Stimulated activated CD8-positive, alpha-beta memory T cell treated with anti-CD3 and anti-CD28 coated beads, Interleukin-12 subunit alpha, Interleukin-12 subunit beta, amount 100 ng/mL, for 24 hours (primary cell): ENCODE data around the gene PRR22.

Source experiments
- DNase-seq: peaks from one replicate; pipeline ENCODE4 v3.0.0-alpha.2; 2020; ENCODE audit errors: extremely low read depth

PRR22 gene

DNA sequence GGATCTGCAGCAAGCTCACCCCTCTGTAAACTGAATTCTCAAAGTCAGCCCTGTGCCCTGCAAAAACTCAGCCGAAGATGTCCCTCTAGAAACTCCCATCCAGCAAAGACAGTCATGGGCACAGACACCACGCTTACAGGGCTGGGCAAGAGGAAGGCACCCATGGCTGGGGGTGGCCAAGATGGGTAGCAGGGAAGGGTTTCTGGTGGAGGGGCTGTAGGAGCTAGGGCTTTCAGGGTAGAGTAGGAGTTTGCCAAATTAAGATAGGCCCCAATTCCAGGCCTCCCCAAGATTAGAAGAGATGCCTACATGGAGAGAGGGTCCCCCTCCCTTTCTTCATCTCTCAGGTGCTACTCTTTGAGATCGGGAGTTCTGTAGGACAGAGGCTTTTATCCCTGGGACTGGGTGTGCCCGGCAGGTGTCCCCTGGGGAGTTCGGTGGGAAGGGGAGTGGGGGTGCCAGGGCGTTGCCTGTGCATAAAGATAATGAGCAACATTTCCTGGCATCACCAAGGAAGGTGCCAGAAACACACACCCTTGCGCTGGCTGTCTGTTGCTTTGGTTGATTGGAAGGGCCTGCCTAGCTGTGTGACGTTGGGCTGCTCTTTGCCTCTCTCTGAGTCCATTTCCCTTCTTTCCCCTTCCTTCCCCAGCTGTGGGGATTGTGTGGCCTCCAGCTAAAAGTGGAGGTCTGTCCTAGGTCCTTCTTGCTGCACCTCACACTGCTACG is 29.7 kb upstream of the PRR22 start:
- no peak for DNase-seq

DNA sequence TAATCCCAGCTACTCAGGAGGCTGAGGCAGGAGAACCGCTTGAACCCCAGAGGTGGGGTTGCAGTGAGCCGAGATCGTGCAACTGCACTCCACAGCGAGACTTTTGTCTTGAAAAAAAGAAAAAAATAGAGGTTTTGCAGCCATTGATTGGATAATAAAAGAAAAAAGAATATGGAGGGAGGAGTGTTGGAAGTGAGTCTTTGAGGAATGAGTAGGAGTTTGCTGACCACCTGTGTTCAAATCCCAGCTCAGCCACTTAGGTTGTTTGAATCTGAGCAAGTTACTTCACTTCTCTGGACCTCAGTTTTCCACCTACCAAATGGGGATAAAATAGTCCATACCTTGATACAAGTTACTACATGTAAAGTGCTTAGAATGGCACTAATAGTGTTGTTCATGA is 26.6 kb upstream of the PRR22 start:
- DNase-seq: no peak

DNA sequence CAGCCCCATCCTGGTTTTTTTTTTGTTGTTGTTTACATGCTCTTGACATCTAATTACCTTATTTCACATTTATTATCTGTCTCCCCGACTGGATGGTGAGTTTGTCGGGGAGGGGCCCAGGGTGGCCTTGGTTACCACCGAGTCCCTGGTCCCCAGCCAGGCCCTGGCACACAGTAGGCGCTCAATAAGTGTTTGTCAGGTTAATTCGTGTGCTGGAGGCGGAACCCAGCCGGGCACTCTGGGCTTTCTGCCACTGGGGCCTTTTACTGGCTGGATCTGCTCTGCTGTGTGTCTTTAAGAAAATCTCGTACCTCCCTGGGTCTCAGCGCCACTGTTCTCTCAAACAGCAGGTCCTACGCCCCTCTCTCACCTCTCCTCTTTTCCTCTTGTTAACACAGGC is 24.9 kb upstream of the PRR22 start:
- DNase-seq: no peak

DNA sequence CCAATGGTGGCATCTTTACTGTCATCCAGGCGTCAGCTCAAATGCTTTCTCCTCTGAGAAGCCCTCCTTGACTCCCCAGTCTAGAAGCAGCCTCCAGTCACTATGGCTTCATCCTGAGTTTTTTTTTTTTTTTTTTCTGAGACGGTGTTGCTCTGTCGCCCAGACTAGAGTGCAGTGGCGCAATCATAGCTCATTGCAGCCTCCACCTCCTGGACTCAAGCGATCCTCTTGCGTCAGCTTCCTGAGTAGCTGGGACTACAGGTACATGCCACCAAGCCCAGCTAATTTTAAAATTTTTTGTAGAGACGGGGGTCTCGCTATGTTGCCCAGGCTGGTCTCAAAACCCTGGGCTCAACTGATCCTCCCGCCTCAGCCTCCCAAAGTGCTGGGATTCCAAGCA is 24.5 kb upstream of the PRR22 start:
- no peak for DNase-seq

DNA sequence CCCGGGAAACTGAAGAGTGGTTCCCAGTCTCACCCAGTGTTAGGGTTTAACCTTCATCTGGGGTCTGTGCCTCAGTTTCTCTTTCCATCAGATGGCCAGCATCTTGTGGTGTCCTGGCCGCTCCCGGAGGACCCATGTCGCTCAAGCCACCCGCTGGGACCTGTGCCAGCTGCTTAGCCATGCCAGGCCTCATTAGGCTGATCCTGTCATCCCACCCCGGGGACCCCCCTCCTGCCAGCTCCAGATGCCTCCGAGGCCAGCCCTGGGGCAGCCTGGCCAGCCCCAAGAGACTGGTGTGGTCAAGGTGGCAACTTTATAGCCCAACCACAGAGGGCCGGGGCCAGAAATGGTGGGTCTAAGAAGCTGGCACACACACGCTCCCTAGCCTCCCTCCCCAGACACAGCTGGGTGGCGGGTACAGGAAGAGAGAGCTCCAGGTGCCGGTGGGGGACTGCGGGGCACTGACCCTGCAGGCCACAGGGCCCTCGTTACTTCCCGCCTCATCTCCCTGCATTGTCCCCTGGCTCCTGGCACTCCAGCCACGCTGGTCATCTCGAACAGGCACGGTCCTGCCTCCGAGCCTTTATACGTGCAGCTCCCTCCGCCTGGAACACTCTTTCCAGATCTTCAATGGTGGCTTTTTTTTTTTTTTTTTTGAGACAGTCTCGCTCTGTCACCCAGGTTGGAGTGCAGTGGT is 23.7 kb upstream of the PRR22 start:
- no peak for DNase-seq

DNA sequence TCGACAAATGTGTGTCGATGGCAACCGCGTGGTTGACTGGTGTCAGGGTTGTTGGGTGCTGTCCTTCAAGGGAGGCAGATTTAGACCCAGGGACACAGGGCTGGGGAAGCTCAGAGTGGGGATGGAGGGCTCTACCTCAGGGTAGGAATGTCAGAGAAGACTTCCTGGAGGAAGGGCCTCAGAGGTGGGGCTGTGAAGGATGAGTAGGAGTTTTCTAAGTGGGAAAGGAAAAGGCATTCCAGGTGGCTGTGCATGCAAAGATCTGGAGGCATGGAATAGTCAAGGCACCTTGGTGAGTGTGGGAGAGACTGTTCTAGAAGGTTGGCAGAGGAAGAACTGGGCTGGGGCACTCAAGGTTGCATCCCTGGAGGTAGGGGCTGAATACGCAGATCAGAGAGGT is 22.4 kb upstream of the PRR22 start:
- DNase-seq: no peak

DNA sequence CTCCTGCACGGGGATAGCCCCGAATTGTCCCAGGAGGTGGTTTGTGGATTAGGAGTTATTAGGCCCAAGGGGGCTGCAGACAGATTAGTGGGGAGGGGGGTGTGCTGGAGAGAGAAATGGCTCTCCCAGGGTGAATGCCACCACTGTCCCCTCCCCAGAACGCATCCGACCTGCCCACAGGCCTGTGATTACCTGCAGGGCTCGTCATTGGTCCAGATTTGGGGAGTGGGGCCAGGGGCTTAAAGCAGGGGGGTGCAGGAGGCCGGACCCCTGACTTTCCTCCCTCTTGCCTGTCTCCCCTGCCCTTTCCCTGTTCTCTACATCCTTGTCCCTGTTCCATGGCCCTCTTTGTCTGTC is 21.6 kb upstream of the PRR22 start:
- no peak for DNase-seq

DNA sequence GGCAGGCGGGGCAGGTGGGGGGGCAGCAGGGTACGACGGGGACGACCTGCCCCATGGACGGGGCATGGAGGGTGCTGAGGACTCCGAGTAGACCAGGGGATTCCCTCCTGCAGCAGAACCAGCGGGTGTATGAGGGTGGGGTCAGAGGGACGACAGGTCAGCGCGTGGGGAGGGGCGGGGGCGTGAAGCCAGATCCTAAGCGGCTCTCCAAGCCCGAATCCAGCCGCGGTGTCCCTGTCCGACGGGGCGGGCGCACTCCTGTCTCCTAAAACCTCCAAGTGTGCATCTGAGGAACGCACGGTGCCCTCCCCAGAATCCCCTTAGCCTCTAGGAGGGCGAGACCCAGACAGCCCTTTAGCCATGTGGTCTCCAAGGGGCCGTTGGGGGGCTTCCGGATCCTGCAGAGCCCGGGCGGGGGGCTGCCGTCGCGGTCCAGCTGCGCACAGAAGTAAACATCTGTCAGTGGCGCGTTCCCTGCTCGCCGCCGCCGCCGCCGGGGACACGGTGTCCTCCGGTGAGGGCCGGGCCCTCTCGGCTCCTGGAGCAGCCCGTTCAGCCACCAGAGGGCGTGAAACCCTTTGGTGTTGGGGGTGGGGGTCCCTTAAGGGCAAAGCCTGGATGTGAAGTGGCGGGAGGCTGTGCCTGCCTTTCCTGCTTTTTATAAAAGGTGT is 21.1 kb upstream of the PRR22 start:
- no peak for DNase-seq

DNA sequence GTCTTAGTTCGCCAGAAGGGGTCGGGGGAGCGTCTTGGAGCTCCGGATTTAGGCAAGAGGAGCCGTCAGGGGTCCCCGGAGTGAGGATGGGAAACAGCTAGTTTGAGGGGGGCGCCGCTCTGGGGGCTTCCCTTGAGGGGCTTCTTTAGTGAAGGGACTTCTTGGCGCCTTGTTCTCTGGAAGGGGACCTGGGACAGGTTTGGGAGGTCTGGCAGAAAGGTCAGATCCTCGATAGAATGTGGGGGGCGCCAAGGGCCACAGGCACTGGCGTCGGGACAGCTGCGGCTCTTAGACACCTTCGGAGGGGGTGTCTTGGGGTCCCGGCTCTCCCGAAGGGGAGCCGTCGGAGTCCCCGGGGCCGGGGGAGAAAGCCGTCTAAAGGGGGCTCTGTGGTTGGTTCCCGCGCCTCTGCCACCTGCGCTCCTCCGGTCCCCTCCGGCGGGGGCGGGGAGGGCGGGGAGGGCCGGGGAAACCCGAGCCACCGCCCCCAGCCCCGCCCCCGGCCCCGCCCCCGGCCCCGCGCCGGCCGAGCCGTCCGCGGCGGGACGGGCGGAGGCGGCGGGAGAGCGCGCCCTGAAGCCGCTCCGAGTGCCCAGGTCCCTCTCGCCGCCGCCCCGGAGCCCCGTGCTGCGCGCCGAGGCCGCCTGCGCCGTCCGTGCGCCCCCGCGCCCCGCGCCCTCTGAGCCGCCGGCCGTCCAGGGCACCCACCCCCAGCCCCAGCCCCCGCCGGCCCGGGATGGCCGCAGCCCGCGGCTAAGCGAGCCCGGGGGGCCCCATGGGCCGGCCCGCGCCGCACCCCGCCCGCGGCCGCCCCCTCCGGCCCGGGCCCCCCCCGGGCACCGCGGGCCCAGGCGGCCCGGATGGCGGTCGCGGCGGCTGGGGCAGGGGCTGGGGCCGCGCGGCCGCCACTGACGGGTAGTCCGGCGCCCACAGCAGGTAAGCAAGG is 20.2 kb upstream of the PRR22 start, which contains the start of gene NRTN:
Gene NRTN (plus strand): TSS at position 552 of the 946 bp plus-strand sequence. CDS start 19,099 bp downstream, outside the sequence.
- no peak for DNase-seq

DNA sequence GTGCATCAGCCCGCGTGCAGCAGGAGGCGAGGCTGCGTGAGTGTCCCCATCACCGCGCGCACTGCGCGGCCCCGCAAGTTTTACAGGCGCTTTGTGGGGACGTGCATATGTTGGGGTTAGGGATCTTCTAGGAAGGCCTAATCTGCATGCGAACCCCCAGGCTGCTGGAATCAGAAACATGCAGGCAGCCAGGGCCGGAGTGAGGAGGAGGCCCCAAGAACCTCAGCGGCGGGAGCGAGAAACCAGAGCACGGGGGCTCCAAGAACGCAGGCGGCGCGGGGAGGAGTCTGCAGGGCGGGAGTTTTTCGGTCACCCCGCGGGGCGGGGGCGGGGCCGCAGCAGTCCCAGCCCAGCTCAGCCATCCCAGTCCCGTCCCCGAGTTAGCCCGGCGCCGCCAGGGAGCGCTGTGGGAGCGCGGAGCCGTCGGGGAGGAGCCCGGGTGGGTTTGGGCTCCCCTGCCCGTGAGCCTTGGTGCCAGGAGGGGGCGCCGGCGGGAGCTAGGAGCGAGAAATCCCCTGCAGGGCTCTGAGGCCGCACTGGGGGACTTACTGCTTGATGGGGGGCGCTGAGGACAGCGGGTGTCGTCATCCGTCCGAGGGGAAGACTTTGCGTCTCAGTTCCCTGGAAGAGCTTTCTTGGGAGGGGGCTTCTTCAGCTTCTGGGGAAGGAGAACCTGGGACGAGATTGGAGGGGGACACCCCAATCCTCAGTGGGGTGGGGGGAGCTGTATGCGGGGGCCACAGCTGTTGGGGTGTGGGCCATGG is 19.4 kb upstream of the PRR22 start:
- peak; percentile 78 for DNase-seq

DNA sequence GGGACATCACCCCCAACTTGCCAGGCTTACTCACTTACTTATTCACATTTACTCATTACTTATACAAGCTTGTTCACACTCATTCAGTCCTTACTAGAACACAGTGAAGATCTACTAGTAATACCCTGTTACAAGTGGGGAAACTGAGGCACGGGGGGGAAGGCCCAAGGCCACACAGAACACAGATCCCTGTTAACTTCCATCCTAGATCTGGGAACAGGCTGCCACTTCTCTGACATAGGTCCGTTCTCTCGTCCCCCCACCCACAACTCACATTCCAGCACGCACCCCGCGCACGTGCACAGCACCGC is 18.9 kb upstream of the PRR22 start:
- no peak for DNase-seq

DNA sequence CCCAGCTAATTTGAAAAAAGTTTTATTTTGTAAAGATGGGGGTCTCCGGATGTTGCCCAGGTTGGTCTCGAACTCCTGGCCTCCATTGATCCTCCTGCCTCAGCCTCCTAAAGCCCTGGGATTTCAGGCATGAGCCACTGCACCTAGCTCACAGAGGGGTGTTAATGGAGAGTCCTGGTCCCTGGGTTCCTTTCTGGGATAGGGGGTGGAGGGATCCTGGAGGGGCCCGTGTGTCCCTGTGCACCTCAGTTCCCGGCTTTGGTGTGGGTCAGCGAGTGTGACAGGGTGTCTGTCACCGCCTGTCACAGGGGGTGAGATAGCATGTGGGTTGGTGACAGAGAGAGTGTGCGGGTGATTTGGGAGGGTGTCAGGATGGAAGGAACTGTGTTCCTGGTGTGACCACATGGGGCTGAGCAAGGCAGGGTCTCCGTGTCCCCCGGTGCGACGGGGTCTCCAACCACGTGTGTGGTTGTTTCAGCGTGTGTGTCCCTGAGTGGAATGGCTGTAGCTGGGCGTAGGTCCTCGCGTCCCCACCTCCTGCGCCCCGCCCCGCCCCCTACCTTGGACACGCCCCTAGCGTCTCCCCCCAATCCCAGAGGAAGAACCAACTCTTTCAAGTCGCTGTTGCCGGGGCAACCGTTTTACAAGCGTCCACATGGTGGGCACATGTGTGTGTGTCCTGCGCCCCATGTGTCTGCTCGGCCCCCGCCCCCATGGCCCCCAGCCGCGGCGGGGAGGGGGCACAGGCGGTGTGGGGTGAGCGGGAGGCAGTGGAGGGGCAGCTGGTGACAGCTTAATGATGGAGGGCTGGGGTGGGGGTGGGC is 17.5 kb upstream of the PRR22 start:
- no peak for DNase-seq

DNA sequence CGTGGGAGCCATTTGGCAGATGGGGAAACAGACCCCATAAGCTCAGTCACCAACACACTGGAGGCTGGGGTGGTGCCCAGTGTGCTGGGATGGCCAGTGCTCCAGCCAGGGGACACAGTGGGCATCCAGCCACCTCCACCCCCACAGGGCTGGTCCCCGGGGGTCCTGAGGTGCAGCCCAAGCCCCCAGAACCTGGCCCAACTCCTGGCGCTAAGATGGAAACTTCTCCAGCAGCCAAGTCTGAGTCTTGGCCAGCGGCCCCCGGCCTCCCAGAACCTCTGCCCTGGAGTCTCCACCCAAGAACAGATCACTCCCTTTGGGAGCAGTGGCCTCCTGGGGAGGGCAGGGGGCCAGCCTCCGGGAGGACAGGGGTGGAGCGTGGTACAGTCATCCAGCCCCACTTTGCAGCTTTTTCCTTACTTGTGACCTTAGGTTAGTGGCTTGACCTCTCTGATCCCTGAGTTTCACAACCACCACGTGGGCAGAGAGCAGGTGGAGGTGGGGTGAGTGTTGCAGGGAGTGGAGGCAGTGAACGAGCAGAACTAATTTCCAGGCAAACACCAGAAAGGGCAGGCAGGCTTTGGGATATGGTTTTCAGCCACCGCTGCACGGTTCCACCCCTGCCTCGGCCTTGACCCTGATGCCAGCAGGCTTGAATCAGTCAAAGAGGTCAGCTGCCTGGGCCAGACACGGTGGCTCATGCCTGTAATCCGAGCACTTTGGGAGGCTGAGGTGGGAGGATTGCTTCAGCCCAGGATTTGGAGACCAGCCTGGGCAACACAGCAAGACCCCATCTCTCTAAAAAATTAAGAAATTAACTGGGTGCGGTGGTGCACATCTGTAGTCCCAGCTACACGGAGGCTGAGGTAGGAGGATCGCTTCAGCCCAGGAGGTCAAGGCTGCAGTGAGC is 16.1 kb upstream of the PRR22 start:
- DNase-seq: no peak

DNA sequence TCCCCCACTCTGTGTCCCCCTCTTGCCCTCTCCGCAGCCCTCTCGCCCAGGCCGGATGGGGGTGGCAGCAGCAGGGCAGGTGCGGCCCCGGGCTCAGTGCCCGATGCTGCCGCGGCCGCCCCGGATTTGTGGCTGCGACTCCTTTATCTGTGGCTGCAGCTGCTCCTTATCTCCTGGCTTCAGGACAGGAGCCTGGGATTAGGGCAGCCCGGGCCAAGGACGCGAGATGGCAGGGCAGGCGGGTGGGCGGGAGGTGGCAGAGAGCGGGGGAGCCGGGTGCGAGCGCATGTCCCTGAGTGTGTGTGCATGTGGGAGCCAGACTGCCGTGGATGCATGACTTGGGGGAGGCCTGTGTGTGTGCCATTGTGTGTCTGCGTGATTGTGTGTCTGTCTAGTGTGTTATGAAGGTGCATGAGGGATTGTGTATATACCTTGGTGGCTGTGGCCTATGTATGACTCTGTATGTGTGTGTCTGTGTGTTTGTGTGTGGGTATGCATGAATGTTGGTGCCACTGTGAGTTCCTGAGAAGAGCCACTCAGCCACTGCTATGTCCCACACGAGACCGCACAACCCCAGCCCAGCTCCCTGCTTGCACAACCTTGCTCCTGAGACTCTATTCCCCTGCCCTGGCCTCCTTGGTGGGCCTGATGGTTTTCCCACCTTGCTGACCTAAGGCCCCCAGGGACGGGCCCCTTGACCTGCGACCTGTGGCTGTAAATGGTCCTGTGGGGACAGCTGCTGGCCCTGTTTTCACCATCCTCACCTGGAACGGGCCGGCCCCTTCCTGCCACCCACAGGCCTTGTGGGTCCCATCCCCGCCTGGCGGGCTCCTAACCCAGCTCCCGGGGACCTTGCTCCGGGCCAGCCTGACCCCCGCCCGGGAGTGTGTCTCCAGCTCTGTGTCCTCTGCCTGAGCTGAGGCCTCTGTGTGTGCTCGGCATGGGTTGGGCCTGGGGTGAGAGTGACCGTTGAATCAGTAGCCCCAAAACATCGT is 15.0 kb upstream of the PRR22 start:
- no peak for DNase-seq

DNA sequence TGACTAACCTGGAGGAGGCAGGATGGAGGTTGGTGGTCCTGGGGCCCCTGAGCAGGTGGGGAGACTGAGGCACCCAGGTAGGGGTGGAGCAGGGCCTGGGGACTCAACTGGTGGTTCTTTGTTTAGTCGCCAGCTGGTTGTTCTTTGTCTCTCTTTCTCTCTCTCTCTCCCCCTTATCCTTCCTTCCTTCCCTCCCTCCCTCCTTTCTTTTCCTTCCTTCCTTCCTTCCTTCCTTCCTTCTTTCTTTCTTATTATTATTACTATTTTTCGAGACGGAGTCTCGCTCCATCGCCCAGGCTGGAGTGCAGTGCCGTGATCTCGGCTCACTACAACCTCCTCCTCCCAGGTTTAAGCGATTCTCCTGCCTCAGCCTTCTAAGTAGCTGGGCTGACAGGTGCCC is 13.7 kb upstream of the PRR22 start:
- no peak for DNase-seq

DNA sequence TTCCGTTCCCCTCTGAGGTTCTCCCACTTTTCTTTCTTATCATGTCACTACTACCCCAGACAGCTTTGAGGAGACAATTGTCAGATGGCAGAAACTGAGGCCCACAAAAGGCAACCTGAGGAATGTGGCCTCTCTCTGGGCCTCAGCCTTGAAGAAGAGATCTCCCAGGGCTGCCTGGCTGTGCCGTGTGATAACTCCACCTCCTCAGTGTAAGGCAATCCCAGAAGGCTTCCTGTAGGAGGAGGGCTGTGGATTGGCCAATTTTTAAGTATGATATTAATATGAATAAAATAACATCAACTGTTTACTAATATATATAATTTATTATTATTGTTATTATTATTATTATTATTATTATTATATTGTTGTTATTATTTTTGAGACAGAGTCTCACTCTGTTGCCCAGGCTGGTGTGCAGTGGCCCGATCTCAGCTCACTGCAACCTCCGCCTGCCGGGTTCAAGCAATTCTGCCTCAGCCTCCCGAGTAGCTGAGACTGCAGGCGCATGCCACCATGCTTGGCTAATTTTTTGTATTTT is 10.9 kb upstream of the PRR22 start:
- DNase-seq: no peak

DNA sequence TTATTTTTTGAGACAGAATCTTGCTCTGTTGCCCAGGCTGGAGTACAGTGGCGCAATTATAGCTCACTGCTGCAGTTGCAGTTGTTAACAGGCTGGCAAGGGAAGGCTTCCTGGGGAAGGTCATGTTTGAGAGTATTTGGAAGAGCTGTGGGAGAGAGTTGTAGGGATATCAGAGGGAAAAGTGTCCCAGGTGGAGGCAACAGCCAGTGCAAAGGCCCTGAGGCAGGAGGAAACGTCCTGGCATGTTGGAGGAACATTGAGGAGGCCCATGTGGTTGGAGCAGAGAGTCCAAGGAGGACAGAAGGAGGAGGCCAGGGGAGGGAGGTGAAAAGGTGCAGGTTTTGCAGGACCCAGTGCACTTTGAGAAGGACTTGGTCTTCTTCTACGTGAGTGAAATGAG is 8.6 kb upstream of the PRR22 start:
- DNase-seq: no peak

DNA sequence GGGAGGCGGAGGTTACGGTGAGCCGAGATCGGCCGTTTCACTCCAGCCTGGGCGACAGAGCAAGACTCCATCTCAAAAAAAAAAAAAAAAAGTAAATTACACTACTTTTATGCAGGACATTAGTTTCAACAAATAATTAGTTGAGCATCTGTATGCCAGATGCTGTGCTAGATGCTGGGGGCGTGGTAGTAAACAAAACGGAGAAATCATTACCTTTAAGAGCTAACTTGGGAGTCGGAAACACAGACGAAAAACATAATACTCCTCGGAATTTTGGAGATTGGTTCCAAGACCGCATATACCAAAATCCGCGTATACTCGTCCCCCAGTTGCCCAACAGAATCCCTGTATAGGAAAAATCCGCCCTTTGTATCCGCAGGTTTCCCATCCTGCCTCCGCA is 7.7 kb upstream of the PRR22 start:
- no peak for DNase-seq
